Measurements from ENCODE around the gene NUP214.
"Not testable (repeated sequence)": the region's sequence is repeated elsewhere in the genome, so short reads cannot be mapped to it uniquely, and the experiment has no call there.

NUP214 gene

GRCh38 chr9:131116281-131117120, 8.9 kb upstream of the NUP214 start:
- no peak for DNase-seq (ENCODE audit: low spot score)

- DNase-seq (ENCODE audit: low spot score): no peak
Measured at GRCh38 chr9:131117121-131117761, 8.1 kb upstream of the NUP214 start.

- no peak for DNase-seq (ENCODE audit: low spot score)
Measured at GRCh38 chr9:131117762-131118145, 7.6 kb upstream of the NUP214 start.

GRCh38 chr9:131119600-131119999, 5.8 kb upstream of the NUP214 start:
- no peak for DNase-seq (ENCODE audit: low spot score)

GRCh38 chr9:131120620-131121228, 4.7 kb upstream of the NUP214 start:
- DNase-seq (ENCODE audit: low spot score): no peak

GRCh38 chr9:131121346-131121745, 4.0 kb upstream of the NUP214 start:
- no peak for DNase-seq (ENCODE audit: low spot score)

- DNase-seq (ENCODE audit: low spot score): no peak
Measured at GRCh38 chr9:131122158-131122557, 3.2 kb upstream of the NUP214 start.

- no peak for DNase-seq (ENCODE audit: low spot score)
Measured at GRCh38 chr9:131125038-131125287, 423 bp upstream of the NUP214 start.

- no peak for DNase-seq (ENCODE audit: low spot score)
Measured at GRCh38 chr9:131126059-131126426, 657 bp downstream of the NUP214 start.

GRCh38 chr9:131129183-131129582, 3.8 kb downstream of the NUP214 start:
- DNase-seq (ENCODE audit: low spot score): no peak

GRCh38 chr9:131138676-131139075, 13.3 kb downstream of the NUP214 start:
- DNase-seq (ENCODE audit: low spot score): no peak

- DNase-seq (ENCODE audit: low spot score): no peak
Measured at GRCh38 chr9:131140112-131140511, 14.7 kb downstream of the NUP214 start.

- no peak for DNase-seq (ENCODE audit: low spot score)
Measured at GRCh38 chr9:131140550-131140949, 15.2 kb downstream of the NUP214 start.

- DNase-seq (ENCODE audit: low spot score): no peak
Measured at GRCh38 chr9:131142160-131142559, 16.8 kb downstream of the NUP214 start.

GRCh38 chr9:131144201-131144600, 18.8 kb downstream of the NUP214 start:
- no peak for DNase-seq (ENCODE audit: low spot score)

GRCh38 chr9:131145245-131145644, 19.9 kb downstream of the NUP214 start:
- DNase-seq (ENCODE audit: low spot score): no peak

GRCh38 chr9:131146186-131146585, 20.8 kb downstream of the NUP214 start:
- no peak for DNase-seq (ENCODE audit: low spot score)

- no peak for DNase-seq (ENCODE audit: low spot score)
Measured at GRCh38 chr9:131148276-131148675, 22.9 kb downstream of the NUP214 start.

GRCh38 chr9:131148966-131149687, 23.7 kb downstream of the NUP214 start:
- no peak for DNase-seq (ENCODE audit: low spot score)

GRCh38 chr9:131149688-131150053, 24.3 kb downstream of the NUP214 start:
- DNase-seq (ENCODE audit: low spot score): no peak

- no peak for DNase-seq (ENCODE audit: low spot score)
Measured at GRCh38 chr9:131153595-131153994, 28.2 kb downstream of the NUP214 start.

GRCh38 chr9:131158673-131159072, 33.3 kb downstream of the NUP214 start:
- DNase-seq (ENCODE audit: low spot score): not testable (repeated sequence)
